GM21423 (cell line): ENCODE results near the gene AMPD1.

ENCODE experiments used
- ATAC-seq: cut with Tn5 transposase; IDR thresholded peaks from one replicate; pipeline ENCODE4 v1.9.1; 2021; ENCODE audit warnings: mild to moderate bottlenecking, moderate library complexity; ENCODE audit not compliant: unreplicated experiment

Gene AMPD1

DNA sequence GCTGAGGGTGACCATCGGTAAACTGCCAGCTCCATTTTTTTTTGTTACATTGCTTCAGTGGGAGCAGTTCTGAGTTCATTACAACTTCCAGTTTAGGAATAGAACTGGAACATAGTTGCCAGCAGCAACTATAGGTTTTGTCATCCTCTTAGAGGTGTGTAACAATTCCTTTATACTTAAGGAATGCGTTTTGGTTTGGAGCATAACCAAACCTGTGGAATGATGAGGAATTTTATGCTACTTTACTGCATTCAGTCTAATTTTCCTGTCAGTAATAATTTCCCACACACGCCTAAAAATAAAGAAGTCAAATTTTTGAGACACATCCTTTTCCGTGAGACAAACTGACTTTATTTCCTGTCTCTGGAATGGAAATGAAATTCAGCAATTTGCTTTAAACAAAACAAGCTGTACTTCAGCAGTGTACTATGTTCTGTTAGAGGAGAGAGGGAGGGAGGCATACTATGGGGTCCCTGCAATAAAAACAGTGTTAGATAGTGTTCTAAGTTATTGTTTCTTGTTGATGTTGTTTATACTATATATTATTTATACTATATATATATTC is 4.8 kb upstream of the AMPD1 start:
- no peak for ATAC-seq

DNA sequence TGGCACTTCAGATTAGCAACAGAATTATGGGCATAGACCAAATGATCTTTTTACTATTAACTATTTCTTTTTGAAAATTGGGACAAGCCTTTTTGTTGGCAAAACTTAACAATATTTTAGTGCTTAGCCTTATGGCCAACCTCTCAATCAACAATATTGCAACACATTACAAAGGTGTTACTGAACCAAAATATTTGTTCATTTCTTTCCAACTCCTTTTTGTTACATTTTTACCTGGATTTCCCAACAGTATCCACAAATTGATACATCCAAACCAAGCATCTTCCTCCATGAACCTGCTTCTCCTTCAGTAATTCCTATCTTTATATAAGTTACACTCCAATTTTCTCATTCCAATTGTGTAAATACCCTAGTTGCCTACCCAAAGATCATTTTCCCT is 1.5 kb upstream of the AMPD1 start:
- ATAC-seq: no peak

- no peak for ATAC-seq
Measured at GRCh38 chr1:114694540-114695310, 621 bp downstream of the AMPD1 start.

DNA sequence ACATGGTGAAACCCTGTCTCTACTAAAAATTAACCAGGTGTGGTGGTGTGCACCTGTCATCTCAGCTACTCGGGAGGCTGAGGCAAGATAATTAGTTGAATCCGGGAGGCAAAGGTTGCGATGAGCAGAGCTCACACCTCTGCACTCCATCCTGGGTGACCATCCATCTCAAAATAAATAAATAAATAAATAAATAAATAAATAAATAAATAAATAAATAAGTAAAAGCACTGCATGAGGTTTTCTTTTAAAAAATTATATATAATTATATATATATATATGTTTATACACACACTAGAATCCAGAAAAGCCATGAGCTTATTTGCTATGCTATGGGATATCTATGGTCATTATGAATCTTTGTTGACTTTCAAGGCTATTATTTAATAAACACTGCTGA is 2.4 kb downstream of the AMPD1 start:
- ATAC-seq: no peak

- ATAC-seq: no peak
Measured at GRCh38 chr1:114691061-114691460, 4.3 kb downstream of the AMPD1 start.

- ATAC-seq: no peak
Measured at GRCh38 chr1:114690148-114690547, 5.2 kb downstream of the AMPD1 start.

DNA sequence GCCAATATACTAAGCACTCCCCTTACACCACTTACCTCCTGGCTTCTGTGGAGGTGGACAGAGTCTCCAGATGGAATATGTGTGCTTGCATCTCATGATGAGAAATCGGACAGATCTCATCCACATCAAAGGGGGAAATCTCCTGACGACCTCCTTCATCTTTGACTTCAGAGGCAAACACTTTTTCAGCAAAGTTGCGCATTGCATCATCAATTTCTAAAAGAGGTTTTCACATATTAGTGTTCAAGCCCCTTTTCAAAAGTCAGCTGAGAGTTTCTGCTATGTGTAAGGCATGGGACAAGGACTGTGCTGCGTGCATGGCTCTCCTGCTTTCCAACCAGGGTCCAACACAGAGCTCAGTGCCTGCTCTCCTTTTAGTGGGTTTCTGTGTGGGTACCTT is 6.8 kb downstream of the AMPD1 start:
- no peak for ATAC-seq

GRCh38 chr1:114685851-114686250 is 9.5 kb downstream of the AMPD1 start:
- ATAC-seq: no peak

DNA sequence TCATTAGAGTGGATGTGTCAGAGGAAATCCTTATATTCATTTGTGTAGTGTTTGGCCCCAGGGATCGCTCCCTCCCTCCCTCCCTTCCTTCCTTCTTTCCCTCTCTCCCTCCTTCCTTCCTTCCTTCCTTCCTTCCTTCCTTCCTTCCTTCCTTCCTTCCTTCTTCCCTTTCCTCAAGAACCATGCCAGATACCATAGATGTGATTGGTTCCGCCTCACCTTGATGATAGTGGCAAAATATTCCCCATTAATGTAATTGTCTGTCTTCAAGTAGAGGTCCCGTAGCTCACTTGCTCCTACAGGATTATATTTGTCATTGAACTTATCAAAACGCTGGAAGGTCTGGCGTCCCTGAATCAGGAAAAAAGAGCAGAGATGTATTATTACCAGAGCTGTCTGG is 17.7 kb downstream of the AMPD1 start:
- ATAC-seq: no peak

- ATAC-seq: no peak
Measured at GRCh38 chr1:114676115-114676514, 19.2 kb downstream of the AMPD1 start.

DNA sequence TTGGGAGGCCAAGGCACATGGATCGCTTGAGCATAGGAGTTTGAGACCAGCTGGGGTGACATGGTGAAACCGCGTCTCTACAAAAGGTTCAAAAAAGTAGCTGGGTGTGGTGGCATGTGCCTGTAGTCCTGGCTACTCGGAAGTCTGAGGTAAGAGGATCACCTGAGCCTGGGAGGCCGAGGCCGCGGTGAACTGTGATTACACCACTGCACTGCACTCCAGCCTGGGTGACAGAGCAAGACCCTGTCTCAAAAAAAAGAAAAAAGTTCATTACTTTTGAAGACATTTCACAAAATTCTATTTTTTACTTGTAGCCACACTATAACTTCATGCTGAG is 23.4 kb downstream of the AMPD1 start:
- ATAC-seq: no peak

DNA sequence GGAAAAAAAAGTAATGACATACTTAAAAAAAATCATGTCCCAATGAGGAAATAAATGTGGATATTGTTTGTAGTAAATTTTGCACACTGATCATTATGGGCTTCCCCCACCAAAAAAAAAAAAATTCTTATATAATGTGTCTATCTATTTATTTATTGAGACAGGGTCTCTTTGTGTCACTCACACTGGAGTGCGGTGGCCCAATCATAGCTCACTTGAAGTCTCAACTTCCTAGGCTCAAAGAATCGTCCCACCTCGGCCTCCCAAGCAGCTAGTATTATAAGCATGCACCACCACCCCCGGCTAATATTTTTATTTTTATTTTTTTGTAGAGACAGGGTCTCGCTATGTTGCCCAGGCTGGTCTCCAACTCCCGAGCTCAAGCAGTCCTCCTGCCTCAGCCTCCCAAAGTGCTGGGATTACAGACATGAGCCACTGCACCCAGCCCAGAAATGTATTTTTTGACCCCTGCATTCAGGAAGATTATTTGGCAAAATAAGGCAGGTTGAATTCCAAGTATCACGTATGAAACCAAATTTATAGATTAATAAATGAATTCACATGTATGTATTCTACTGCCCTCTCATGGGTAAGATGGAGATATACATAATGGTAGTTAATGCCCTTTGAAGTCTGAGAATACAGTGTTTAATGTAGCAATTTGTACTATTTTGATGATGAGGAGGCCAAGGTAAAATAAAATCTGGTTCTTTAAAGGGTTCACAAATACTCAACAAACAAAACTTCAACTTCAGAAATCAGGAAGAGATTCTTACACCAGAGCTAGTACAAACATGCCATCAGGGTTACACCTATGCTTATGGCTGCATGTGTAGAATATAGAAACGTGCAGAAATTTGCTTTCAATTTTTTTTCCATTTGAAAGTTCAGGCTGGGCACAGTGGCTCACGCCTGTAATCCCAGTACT is 24.1 kb downstream of the AMPD1 start:
- no peak for ATAC-seq

- peak; percentile 97 for ATAC-seq
Measured at GRCh38 chr1:114670083-114671010, 25.0 kb downstream of the AMPD1 start.

DNA sequence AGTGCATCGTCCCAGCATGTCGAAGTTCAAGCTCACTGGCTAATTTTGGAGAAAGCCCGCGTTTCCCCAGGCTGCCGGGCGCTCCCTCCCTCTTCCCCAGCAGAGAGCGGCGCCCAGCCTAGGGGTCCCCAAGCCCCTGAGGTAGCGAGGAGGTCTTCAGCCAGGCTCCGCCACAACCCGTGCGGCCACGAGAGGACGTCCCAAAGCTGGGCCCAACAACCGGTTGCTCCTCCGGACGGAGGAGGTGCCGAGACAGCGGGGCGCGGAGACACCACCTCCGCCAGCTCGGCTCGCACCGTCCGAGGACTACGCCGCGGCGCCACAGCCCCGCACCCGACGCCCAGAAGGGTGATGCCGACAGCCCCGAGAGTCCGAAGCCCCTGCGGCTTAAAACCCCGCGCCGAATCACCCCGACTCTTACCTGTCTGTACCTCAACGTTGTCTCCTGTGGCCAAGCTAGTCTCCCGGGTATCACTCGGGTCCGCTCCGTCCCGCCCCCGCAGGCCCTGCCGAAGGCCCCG is 25.7 kb downstream of the AMPD1 start, which contains the start of gene DENND2C:
Gene DENND2C, minus strand, starts transcription at position 488 of the 521 bp plus-strand sequence. CDS start 44,065 bp downstream, outside the sequence.
- ATAC-seq: peak; percentile 56

DNA sequence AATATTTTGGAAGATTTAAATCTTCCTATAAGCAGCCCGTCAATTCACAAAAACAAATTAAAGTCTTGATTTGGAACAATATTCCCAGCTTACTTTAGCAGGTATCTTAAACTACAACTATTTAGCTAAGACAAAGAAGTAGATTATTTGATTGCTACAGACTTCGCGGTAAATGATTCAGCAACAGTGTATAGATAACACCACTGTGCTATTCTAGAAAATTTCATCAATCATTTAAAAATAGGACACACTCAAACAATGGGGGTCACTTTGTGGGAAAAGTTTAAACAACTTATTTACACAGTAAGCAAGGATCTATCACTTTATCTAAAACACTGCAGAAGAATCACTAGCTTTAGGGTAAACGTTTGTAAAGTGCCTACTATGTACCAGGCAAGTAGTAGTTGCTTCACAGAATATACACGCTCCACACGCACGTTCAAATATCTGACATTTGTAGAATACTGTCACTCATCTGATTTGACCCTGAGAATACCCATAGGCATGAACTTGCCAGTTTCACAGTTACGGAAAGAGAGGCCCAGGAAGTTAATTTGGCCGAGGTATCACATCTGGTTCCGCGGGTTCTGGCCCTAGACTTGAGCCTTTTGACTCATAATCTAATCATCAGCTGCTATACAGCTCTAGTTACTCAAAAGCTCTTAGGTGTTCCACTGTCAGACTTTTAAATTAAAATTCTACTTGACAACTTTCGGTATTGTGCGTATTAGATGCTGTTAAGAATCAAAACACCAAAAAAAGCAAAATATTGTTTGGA is 26.4 kb downstream of the AMPD1 start:
- no peak for ATAC-seq

- ATAC-seq: no peak
Measured at GRCh38 chr1:114668373-114668772, 27.0 kb downstream of the AMPD1 start.

DNA sequence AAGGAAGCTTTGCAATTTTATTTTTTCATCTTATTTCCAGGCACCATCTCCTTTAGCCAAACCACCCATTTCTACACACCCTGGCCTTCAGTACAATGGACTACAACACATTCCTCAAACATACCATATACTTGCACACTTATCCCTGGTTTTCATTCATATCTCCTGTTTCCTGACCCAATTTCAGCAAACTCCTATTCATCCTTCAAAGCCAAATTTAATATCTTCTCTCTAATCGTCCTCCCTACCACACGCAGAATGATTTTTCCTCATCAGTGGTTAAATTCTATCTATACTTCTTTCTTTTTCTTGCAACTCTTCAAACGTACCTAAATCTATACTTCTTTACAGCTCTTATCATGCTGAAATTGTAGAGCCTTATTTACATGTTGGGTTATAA is 28.4 kb downstream of the AMPD1 start:
- no peak for ATAC-seq

DNA sequence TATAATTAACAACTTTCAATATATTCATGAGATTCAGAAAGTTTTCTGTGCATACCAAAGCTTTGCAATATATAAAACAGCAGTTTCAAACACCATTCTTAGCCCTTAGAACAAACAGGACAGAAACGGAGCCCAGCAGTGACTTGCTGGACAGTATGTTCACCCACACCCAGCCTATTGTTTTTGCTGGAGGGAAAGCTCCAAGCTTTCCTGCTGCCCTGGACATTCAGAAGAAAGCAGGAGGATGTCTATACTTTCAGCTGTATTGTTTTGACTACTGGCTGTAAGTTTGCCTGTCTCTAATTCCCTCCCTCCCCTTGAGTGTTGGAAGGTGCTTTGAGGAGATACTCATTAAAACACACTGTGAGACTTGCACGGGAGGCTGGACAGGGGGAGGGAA is 35.1 kb downstream of the AMPD1 start:
- no peak for ATAC-seq

GRCh38 chr1:114651893-114652292 is 43.5 kb downstream of the AMPD1 start:
- no peak for ATAC-seq

- ATAC-seq: no peak
Measured at GRCh38 chr1:114648503-114648902, 46.8 kb downstream of the AMPD1 start.
